ENCODE results near the gene RANBP9.

The RANBP9 gene

DNA sequence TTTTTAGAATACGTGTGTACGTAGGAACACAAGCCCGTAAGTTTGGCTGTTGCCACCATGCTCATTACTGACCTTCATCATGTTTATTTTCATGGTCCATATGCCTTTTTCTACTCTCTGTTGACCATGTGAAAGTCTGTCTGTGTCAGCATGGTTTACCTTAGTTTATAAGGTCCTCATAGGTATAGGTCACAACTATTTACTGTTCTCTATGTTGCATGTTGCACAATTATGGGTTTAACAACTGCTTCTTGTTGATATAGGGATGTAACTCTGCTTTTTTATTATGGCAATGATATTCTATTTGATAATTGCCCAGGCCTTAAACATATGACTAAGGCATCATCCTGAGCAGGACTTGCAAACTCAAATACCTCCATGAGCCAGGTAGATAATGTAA is 13.4 kb upstream of the RANBP9 start:
- TF ChIP-seq, protein P1, sequence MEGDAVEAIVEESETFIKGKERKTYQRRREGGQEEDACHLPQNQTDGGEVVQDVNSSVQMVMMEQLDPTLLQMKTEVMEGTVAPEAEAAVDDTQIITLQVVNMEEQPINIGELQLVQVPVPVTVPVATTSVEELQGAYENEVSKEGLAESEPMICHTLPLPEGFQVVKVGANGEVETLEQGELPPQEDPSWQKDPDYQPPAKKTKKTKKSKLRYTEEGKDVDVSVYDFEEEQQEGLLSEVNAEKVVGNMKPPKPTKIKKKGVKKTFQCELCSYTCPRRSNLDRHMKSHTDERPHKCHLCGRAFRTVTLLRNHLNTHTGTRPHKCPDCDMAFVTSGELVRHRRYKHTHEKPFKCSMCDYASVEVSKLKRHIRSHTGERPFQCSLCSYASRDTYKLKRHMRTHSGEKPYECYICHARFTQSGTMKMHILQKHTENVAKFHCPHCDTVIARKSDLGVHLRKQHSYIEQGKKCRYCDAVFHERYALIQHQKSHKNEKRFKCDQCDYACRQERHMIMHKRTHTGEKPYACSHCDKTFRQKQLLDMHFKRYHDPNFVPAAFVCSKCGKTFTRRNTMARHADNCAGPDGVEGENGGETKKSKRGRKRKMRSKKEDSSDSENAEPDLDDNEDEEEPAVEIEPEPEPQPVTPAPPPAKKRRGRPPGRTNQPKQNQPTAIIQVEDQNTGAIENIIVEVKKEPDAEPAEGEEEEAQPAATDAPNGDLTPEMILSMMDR (conservative IDR thresholded peaks at IDR 0.05; ENCODE audit: low read depth, low read length), result no peak
- no peak overlapping the region for H3K27ac ChIP-seq
- H4K20me1 ChIP-seq (ENCODE audit: insufficient read depth), result no peaks in the 10 kb centered on the region
- no peak overlapping the region for H3K4me2 ChIP-seq
- H3K36me3 ChIP-seq (ENCODE audit: insufficient read depth), result no peaks in the 10 kb centered on the region
- no peak overlapping the region for H3K4me3 ChIP-seq (IDR thresholded peaks at IDR 0.05; ENCODE audit: insufficient read depth, low read depth, low read length)
- no peak overlapping the region for H3K9ac ChIP-seq
- H3K4me1 ChIP-seq (ENCODE audit: low read depth, poor library complexity, severe bottlenecking), result no peaks in the 10 kb centered on the region
- no peaks in the 10 kb centered on the region for H3K79me2 ChIP-seq (ENCODE audit: insufficient read depth, low read depth)
- H3K27me3 ChIP-seq (ENCODE audit: insufficient read depth, low read depth), result no peaks in the 10 kb centered on the region
- H2AFZ ChIP-seq (ENCODE audit: low read depth), result no peak overlapping the region

DNA sequence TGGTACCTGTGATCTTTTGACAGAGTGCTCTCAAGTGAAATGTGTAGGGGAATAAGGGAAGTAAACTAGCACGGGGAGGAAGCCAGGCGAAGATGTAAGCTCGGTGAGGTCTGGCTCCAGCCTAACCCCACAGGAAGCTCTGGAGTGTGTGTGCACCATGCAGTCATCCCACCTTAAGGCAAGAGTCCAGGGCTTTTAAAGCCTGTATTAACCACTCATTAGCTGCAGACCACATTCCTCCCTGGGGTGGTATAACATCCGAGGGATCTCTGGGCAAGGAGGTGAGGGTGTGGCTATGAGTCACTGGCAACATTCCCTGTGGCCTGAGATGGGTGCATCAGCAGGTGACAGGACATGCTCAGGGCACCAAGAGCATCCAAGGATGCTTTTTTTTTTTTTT is 12.5 kb upstream of the RANBP9 start:
- Histone ChIP-seq H3K27ac (no peak overlapping the region), H3K4me2 (no peak overlapping the region), H3K4me3 (IDR thresholded peaks at IDR 0.05; ENCODE audit: insufficient read depth, low read depth, low read length) (no peak overlapping the region), H2AFZ (ENCODE audit: low read depth) (no peak overlapping the region), H3K9ac (no peak overlapping the region), H4K20me1 (ENCODE audit: insufficient read depth) (no peaks in the 10 kb centered on the region), H3K36me3 (ENCODE audit: insufficient read depth) (no peaks in the 10 kb centered on the region), H3K4me1 (ENCODE audit: low read depth, poor library complexity, severe bottlenecking) (no peaks in the 10 kb centered on the region), H3K27me3 (ENCODE audit: insufficient read depth, low read depth) (no peaks in the 10 kb centered on the region), H3K79me2 (ENCODE audit: insufficient read depth, low read depth) (no peaks in the 10 kb centered on the region)
- TF ChIP-seq, protein P1 (conservative IDR thresholded peaks at IDR 0.05; ENCODE audit: low read depth, low read length), result no peak

DNA sequence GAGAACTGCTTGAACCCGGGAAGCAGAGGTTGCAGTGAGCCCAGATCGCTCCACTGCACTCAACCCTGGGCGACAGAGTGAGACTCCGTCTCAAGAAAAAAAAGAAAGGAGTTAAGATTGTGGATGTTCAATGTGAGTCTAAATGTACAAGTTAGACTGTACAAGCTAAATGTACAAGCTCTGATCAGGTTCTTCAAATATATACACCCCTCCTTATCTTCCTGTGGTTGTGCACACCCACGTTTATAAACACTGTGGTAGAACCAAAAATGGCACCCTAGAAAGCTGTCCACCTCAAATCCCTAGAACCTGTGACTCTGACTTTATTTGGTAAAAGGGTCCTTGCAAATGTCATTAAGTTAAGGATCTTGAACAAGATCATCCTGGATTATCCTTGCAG is 11.2 kb upstream of the RANBP9 start:
- H3K4me1 ChIP-seq (ENCODE audit: low read depth, poor library complexity, severe bottlenecking), result no peaks in the 10 kb centered on the region
- no peaks in the 10 kb centered on the region for H4K20me1 ChIP-seq (ENCODE audit: insufficient read depth)
- no peak overlapping the region for H3K9ac ChIP-seq
- H2AFZ ChIP-seq (ENCODE audit: low read depth), result no peak overlapping the region
- H3K4me3 ChIP-seq (IDR thresholded peaks at IDR 0.05; ENCODE audit: insufficient read depth, low read depth, low read length), result no peak overlapping the region
- H3K79me2 ChIP-seq (ENCODE audit: insufficient read depth, low read depth), result no peaks in the 10 kb centered on the region
- no peaks in the 10 kb centered on the region for H3K36me3 ChIP-seq (ENCODE audit: insufficient read depth)
- TF ChIP-seq, protein P1 (conservative IDR thresholded peaks at IDR 0.05; ENCODE audit: low read depth, low read length), result no peak
- no peak overlapping the region for H3K4me2 ChIP-seq
- H3K27me3 ChIP-seq (ENCODE audit: insufficient read depth, low read depth), result no peaks in the 10 kb centered on the region
- no peak overlapping the region for H3K27ac ChIP-seq

DNA sequence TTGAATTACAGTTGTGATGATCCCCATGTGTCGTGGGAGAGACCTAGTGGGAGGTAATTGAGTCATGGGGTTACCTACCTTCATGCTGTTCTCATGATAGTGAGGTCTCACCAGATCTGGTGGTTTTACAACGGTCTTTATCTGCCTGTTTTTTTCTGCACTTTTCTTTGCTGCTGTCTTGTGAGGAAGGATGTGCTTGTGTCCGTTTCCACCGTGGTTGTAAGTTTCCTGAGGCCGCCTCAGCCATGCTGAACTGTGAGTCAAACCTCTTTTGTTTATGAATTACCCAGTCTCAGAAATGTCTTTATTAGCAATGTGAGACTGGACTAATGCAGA is 6.5 kb upstream of the RANBP9 start:
- peaks cover 24% of the 10 kb centered on the region for H3K4me1 ChIP-seq (ENCODE audit: low read depth, poor library complexity, severe bottlenecking)
- H3K4me3 ChIP-seq (IDR thresholded peaks at IDR 0.05; ENCODE audit: insufficient read depth, low read depth, low read length), result no peak overlapping the region
- H3K79me2 ChIP-seq (ENCODE audit: insufficient read depth, low read depth), result no peaks in the 10 kb centered on the region
- H3K4me2 ChIP-seq, result no peak overlapping the region
- H4K20me1 ChIP-seq (ENCODE audit: insufficient read depth), result no peaks in the 10 kb centered on the region
- H2AFZ ChIP-seq (ENCODE audit: low read depth), result no peak overlapping the region
- no peaks in the 10 kb centered on the region for H3K36me3 ChIP-seq (ENCODE audit: insufficient read depth)
- TF ChIP-seq, protein P1 (conservative IDR thresholded peaks at IDR 0.05; ENCODE audit: low read depth, low read length), result no peak
- no peaks in the 10 kb centered on the region for H3K27me3 ChIP-seq (ENCODE audit: insufficient read depth, low read depth)
- no peak overlapping the region for H3K9ac ChIP-seq
- no peak overlapping the region for H3K27ac ChIP-seq

DNA sequence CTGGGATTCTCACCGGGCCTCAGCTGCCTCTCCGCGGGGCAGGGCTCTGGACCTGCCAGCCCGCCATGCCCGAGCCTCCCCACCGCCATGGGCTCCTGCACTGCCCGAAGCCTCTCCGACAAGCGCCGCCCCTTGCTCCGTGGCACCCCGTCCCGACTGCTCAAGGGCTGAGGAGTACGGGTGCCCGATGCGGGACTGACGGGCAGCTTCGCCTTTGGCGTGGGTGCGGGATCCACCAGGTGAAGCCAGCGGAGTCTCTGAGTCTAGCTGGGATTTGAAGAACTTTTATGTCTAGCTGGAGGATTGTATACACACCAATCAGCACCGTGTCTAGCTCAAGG is 5.3 kb upstream of the RANBP9 start:
- Histone ChIP-seq H3K9ac (no peak overlapping the region), H3K27me3 (ENCODE audit: insufficient read depth, low read depth) (no peaks in the 10 kb centered on the region), H4K20me1 (ENCODE audit: insufficient read depth) (no peaks in the 10 kb centered on the region), H3K79me2 (ENCODE audit: insufficient read depth, low read depth) (no peaks in the 10 kb centered on the region), H3K4me3 (IDR thresholded peaks at IDR 0.05; ENCODE audit: insufficient read depth, low read depth, low read length) (no peak overlapping the region), H3K4me2 (no peak overlapping the region), H3K27ac (no peak overlapping the region), H2AFZ (ENCODE audit: low read depth) (no peak overlapping the region), H3K4me1 (ENCODE audit: low read depth, poor library complexity, severe bottlenecking) (peaks cover 29% of the 10 kb centered on the region), H3K36me3 (ENCODE audit: insufficient read depth) (no peaks in the 10 kb centered on the region)
- TF ChIP-seq, protein P1 (conservative IDR thresholded peaks at IDR 0.05; ENCODE audit: low read depth, low read length), result no peak

Measured in KMS-11 (cell line).